Stimulated activated CD4-positive, alpha-beta T cell treated with anti-CD3 and anti-CD28 coated beads, TNF-alpha, amount 100 ng/mL, for 1 hour (primary cell): ENCODE measurements around the gene NEDD9.

ENCODE experiments used
- DNase-seq, 3 donors: peaks; one replicate each; pipeline ENCODE4 v3.0.0-alpha.2; 2020; ENCODE audit warnings: low read depth in 3 of 3, low spot score in 1 of 3

Gene NEDD9

DNA sequence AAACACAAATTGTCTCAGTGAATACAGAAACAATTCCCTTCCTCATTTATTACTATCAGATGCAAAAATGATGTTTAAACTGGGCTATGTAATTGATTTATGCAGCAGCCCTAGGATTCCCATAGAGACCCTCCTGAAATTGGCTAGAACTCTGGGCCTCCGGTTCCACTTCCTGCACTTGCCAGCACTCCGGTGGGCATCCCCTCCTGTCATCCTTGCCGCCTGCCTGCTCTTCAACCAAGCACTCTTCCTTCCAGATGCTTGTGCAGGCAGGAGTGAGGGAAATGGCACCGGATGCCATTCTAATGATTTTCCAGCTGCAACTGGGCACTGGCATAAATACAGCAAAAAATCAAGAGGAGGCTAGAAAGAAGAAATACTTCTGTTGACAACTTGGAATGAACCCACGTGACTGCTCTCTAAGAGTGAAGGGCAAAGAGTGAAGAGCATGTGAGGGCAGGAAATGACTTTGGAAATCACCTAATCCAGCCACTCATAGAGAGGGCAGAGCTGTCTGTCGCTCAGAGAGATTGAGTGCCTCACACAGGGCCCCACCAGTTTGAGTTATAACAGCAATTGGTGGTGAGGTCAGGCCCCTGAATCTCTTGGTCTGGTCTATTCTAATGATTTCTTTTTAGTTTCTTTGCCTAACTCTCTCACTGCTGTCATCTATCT is 3.7 kb upstream of the NEDD9 start:
- DNase-seq, result no peak

DNA sequence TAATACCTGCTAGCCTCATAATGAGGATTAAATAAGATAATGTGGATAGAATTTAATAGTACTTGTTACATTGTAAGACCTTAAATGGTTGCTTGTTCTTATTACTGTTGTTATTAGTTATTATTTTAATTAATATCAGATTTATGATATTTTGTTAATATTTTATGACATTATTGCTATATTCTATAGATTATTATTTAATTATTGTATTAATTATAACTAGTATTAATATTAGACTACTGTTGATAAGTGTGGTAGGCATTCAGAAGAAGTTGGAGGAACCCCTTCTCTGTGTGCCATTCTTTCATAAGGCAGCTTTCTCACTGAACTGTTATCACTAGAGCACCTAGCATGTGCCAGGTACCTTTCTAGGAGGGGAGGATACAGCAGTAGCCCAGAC is 2.6 kb upstream of the NEDD9 start:
- DNase-seq, result no peak

DNA sequence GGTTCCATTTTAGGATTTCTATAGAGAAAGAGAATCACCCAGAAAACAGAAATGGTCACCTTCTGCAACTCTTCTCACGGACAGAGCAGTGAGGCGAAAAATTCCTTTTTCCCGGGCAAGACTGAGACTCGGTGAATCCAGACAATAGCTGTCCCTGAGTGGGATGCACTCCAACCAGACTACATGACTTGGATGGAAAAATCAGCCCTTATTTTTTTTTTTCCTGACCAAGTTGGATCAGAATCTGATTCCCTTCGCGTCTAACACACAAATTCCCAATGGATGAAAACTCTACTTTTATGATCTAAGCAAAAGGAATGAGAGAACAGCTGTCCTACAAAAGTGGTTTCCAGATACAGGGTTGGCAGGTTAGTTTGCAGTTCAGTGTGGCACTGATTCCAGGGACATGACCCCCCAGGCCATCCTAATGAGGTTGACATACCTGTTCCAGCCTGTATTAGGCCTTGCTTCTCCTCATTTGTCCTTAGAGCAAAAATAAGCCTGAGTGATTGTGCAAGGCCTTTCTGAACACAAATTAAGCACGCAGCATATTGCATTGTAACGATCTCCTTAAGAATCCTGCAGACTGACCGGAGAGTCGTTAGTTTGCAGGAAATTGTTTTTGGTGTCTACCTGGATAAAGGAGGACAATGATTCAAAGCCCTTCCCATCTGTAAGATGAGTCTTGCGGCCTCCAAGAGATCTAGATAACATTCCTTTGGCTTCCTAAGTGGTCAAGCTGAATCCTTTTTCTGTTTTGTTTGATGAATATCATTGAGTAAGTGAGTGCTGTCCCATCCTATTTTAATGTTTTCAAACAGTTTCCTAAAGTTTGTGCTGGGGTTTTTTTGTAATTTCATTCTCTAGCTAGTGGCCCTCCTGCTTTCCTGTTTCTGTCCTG is 1.5 kb upstream of the NEDD9 start:
- DNase-seq, result no peak

DNA sequence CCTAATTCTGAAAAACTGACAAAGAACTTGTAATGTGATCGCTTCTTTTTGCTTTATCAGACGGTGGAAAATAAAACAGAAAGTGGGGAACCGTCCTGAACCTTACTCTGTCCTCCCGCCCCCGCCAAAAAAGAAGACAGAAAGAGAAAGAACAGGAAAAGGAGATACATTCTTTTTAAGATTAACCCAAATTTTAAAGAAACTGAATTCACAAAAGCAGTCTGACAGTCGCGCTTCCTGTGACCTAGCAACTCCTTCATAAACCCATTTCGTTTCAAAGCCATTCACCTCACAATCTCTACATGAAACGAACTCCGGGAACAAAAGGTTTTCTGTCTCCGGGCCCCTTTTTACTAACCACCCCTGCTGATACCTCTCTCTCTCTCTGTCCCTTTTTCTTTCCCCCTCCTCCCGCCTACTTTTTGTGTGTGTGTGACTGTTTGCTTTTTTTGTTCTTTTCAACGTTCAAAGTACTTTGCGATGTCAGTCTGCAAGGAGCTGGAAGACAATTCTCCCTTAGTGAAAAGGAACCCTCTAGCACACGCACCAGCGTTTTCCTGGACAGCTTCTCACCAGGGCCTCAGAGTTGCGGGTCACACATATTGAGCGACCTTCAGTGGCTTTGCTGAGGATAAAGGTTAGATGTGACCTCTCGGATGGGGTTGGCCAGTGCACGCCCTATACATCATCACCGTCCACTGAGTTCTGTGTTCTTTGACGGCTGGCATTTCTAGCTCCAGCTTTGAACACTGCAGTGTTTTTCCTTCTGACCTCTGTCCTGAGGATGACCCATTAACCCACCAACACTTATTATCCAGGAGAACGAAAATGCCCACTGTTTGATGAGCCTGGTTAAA is 530 bp upstream of the NEDD9 start:
- no peak for DNase-seq

DNA sequence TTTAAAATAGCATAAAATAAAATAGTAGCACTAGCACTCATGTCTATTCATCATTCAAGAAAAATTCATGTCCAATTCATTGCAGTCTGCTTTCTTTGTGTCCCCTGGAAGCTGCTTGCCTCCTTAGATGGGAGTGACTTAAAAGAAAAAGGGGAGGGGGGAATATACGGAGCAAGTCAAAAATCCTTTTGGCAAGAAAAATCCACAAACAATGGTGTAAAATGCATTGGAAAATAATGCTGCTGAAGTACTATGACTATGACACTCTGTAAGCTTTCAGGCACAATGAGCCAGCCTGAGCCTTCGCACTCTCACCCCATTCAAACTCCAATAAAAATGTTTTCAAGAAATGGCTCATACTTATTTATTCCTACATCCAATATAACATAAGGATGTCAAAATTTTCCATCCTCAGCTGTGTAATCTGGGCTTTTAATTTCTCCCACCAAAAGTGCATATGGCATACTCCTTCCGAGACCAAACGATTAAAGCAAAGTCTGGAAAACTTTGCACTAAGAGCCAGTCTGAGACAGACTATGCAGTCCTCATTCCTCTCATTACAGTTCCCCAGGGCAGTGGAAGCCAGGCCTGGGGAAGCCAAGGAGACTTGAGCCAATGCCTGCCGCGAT is 790 bp downstream of the NEDD9 start:
- no peak for DNase-seq

DNA sequence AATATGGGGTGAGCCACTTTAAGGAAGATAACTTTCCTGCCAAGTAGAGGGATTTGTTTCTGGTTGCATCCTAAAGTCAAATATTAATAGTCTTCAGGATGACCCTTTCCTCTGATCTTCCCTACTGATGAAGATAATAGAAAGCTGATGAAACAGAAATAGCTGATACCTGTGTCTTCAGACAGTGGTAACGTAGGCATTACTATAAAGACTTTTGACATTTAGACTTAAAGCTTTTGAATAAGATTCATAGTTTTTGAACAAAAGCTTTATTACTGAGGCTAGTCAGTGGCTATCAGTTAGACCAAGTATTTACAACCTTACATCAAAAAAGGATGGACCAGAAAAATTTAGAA is 1.4 kb downstream of the NEDD9 start:
- no peak for DNase-seq

DNA sequence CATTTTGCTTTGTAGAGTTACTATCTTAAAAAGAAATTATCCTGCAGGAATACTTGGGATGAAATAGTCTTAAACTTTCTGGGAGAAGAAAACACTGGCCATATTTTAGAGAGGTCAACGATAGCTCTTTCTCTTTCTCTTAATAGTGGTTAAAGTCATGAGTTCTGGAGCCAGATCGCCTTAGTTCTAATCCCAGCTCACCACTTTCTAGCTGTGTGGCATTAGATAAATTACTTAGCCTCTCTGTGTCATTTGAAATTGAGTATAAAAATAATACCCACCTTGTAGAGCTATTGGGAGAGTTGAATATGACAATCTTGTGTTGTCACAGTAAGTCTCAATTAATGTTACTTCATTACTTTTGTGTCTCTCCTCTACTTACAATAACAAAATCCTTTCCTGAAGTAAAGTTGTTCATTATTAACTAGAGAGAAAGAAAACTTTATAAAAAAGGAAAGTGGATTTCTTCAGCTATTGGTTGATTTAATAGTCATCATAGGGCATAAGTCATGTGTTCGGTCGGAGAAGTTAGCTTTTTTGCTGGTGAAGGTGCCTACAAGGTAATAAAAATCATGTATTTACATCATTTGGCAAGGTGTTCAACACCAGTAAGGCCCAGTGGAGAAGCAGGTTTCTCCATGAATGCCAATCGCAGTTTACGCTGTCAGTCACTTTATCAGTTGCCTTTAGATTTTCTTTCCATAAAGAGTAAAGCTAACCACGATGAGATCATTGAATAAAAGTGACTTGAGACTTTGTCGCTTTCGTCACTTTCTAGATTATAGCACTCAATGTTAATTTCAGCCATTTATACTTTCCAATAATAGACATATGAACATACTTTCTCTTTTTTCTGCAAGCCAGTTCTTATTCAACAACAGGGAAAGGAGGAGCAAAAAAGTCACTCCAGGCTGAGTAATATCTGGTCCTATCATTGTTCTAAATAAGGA is 2.0 kb downstream of the NEDD9 start:
- no peak for DNase-seq

DNA sequence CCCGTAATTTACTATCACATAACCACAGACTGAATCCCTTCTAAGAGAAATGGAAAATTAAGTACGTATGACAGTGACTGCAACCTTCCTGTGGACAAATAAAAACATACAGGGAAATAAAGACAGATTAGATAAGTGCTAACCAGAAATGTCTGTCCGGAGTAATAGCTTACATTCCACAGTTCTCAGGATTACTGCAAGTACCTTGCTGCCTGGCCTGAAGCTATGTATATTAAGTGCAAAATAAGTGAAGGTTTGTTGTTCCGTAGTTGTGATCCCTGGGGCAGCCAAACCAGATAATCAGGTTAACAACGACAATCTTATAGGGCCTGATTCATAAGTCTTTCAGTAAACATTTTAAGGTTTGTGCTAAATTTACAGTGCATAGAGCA is 2.8 kb downstream of the NEDD9 start:
- DNase-seq, result no peak

DNA sequence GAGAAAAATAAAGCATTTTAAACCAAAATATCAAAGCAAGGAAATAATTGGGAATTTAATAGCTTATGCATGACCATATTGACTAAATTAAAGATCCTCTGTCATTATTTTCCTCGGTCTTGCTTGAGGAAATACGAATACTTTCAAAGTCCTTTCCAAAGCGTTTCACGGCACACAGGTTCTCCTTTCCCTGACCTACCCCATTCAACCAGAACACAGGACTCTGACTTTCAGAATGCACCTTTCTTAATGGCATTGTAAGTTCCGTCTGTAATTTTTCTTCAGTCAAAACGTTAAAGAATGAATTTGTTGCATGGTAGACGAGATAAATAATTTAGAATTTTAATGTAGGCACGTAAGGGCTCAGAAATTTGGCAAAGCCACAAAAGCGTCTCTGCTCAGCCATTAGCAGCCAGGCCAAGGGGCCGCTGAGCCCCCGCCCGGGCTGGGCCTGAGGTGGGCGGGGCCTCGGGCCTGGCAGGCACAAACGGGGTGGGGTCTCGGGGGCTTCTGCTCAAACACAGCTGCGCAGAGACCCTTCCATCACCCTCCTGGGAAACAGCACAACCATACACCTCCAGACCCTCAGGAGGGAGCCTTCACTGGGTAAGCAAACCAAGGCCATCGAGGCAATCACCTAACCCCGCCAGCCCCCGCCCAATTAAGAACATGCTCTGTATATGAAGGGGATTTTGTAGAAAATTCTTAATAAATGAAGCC is 3.4 kb downstream of the NEDD9 start:
- DNase-seq, result no peak

DNA sequence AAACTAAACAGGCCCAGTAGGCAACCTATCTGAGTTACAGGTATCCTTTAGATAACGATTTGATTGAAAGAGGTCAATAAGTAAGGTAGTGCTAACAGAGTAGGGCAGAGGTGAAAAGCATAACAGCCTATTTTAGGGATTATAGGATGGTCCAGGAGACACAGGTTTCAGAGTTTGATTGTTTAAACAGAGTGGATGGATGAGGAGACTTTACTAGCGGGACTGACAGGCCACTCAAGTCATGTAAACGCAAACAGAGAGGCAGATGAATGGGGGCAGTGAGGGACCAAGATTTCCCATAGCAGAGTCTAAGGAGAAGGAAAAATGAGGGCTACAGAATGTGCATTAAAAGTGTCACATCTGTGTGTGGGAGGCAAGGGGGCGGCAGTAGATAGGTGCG is 4.8 kb downstream of the NEDD9 start:
- no peak for DNase-seq

DNA sequence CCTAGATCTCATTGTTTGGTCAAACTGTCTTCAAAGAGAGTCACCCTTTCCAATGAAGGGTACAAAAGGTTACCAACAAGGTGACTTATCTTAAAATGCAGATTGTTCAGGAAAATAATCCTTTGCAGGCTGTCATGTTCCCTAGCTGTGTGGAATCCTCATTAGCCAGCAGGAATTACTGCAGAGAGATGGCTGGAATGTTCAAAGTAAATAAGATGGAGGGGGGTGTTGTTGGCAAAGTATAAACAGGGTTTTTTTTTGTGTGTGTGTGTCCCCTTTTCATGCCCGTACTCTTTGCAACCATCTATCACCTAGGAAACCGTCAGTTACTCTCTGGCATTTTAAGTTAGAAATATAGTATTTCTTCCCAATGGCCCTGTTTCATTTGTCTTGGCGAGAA is 6.5 kb downstream of the NEDD9 start:
- no peak for DNase-seq

DNA sequence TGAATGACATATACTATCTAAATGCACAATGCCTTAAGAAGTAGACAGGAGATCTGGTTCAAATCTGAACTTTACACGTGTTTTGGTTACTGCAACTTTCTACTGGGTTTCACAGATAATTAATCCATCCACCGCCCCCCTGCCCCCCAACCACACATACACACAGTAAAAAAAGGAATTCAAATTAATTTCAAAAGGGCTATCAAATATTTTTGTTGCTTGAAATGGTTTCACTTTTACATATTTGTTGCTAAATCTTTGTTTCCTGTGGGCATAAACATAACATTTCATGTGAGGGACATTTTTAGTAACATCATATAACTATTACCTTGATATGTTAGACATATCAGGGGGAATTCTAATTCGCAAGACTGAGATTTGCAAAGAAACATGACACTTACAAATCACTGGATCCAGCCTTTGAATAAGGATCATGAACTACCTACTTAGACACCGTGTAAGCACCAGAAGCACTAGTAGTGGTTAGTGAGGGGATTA is 7.5 kb downstream of the NEDD9 start:
- DNase-seq, result no peak

DNA sequence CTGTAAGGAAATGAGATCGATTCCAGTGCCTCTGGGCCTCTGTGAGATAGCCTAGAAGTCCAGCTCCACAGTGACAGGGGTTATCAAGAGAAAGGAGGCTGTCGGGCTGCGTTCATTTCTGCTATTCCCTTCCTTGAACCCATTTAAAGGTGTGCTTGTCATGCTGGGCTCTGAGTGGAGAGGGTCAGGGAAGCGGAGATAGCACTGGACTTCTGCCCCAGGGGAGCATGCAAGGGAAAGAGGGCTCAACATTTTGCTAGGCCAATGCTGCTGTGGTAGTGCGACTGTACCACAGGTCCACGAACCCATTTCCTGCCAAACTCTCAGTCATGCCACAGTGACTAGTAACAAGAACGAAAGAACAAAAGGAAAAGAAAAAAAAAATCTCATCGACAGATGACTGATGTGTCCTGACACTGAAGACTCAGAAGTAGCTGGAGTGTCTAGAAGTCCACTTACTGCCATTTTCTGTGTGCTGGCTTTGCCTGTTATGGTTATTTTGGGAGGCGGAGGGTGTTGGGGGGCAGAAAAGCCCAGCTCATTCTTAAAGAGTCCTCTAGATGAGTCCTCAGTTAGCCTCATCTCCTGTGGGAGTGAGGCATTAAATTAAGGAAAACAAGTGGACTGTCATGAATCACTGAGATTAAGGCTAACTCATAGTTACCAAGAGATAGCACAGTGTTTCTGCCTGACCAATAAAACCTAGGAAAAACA is 8.1 kb downstream of the NEDD9 start:
- DNase-seq, result no peak

DNA sequence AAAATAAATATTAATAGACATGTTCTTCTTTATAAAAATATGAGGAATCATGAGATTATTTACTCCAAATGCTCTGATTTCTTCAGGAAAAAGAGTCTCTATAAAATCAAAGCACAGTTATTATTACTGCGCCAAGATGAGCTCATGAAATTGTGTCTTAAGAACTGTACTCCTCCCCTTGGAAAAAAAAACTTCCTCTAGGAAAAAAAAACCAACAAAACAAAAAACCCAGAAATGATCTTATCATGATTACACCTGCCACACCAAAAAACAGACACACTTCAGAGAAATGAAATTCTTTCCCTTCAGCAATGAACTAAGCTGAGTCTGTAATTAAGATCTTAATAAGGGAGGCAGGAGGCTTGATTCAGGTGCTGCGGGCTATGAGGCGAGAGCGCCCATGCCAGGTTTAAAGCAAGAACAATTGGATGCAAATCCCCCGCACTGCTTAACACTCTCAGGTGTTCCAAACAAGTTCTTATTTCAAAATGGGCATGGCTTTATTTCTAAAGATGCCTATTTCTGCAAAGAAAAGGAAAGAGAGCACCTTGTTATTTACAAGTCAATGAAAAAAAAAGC is 9.1 kb downstream of the NEDD9 start:
- no peak for DNase-seq

DNA sequence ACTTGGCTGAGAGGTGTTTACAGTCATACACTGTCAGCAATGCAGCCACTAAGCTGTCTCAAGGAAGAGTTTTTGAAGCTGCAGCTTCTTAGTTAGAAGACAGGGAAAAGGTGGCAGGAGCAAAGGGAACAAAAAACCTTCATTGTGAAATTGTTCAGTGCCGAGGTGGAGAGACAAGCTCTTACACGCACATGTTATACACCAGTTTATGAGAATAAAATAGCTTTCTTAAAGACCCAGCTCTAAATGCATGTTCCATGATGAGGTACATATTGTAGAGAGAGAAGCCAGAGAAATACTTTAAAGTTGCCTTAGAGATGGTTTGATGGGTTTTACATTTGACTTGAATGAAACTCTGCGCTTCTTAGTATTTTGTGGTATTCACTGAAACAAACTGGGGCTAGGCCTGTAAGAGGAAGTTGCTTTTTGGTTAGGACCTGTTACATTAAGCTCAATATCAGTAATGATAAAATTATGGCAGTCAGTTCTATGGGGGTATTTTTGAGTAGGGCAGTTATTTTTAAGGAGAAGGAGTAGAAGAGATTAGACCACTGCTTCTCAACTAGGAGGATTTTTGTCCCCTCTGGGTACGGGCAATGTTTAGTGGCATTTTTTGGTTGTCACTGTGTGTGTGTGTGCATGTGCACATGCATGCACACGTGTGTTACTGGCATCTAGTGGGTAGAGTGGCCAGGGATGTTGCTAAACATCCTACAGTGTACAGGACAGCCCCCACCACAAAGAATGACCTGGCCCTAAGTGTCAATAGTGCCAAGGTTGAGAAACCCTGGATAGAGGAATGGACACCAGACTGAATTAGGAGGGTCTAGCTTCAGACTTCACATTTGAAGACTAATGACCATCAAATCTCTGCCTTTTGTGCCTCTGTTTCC is 9.8 kb downstream of the NEDD9 start:
- DNase-seq, result no peak

DNA sequence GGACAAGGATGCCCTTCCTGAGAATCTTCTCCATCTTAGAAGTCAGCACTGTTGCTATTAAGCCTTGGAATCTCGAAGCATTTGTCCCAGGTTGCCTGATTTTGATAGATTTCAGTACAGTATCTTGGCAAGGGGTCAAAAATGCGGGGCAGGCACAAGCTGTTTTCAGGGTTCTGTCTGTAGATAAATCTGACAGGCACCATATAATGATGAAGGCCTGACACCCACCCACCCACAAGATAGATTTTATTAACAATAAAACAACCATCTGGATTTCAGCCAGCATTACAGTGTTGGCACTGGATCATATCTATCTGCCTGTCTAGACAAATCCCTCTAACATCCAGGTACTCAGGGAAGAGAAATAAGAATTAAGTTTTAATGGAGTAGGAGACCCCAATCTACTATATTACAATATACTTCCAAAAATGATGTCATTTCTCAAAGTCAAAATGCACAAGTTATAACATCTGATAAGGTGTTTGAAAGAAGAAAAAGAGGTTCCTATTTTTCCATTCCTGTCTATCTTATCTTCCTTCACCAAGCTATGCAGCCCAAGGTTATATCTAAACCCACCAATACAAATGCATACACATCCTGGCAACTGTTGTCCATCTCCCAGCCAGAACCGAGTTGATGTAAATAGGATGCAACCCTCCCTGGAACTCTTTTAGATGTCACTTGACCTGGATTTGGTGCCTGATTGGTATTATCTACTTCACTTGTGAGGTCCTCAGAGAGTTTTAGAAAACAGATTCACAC is 10.7 kb downstream of the NEDD9 start:
- no peak for DNase-seq

DNA sequence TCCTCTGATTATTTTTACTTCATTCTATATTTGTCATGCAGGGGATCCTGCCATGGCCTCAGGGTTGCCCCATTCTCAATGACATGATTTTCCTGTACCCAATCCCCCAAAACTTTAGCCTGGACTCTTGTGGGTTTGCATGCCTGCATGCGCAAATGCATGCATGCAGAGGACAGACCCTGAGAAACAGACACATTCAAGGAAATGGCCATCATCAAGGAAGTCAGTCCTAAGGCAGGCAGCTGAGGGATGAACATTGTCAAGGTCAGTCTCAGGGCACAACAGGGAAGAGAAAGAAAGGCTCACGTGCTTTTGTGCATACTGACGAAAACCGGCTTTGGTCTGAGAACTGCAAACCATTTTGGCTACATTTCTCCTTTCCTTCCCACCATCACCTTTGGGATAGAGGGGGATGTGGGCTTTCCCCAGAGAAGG is 13.1 kb downstream of the NEDD9 start:
- no peak for DNase-seq
